Measurements from ENCODE around the gene RASGEF1C.

GRCh38 chr5:180117000-180117725 lies 91.8 kb downstream of the RASGEF1C start:
- TF ChIP-seq, protein P1, sequence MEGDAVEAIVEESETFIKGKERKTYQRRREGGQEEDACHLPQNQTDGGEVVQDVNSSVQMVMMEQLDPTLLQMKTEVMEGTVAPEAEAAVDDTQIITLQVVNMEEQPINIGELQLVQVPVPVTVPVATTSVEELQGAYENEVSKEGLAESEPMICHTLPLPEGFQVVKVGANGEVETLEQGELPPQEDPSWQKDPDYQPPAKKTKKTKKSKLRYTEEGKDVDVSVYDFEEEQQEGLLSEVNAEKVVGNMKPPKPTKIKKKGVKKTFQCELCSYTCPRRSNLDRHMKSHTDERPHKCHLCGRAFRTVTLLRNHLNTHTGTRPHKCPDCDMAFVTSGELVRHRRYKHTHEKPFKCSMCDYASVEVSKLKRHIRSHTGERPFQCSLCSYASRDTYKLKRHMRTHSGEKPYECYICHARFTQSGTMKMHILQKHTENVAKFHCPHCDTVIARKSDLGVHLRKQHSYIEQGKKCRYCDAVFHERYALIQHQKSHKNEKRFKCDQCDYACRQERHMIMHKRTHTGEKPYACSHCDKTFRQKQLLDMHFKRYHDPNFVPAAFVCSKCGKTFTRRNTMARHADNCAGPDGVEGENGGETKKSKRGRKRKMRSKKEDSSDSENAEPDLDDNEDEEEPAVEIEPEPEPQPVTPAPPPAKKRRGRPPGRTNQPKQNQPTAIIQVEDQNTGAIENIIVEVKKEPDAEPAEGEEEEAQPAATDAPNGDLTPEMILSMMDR (IDR thresholded peaks at IDR 0.05), result no peak
- TF ChIP-seq EP300 (IDR thresholded peaks at IDR 0.05), result no peak
